GM12878 (cell line): ENCODE measurements around the gene LRP1B. TPM values are rescaled to one million over a fixed set of nuclear protein-coding genes. Genes with fewer than 3 reads are reported as not detected.

Source experiments
- ATAC-seq: fragments of 200-7000 bp; cut with Tn5 transposase; 3 replicates; pipeline ENCODE4 v1.9.1; 2020; ENCODE audit warnings: mild to moderate bottlenecking, moderate library complexity
- BruUV-seq: library from RNA; stranded (reverse); fragments of 400-500 nt; replicated peaks from 2 replicates; lab custom pipeline; 2021; lab: Mats Ljungman, UMichigan
- CTCF ChIA-PET: fragments of 300-600 bp; sonication (Branson Sonifier 250); formaldehyde crosslinking; extraction: SDS; loops from one replicate; lab custom pipeline; 2021; ENCODE audit warnings: inconsistent platforms; lab: Yijun Ruan, JAX
- POLR2A ChIA-PET: fragments of 350-600 bp; formaldehyde crosslinking; extraction: SDS; loops from one replicate; lab custom pipeline; 2021; ENCODE audit warnings: inconsistent platforms; lab: Charles Lee
- RAD21 ChIA-PET: fragments of 300-600 bp; sonication (Branson Sonifier 250); formaldehyde crosslinking; loops from one replicate; lab custom pipeline; 2023; ENCODE audit warnings: antibody characterized with exemption; ENCODE audit not compliant: unreplicated experiment; lab: Charles Lee
- SMC1A ChIA-PET: fragments of 300-600 bp; sonication (Branson Sonifier 250); formaldehyde crosslinking; loops from one replicate; lab custom pipeline; 2023; ENCODE audit not compliant: unreplicated experiment, uncharacterized antibody; lab: Charles Lee
- DNase-seq: peaks from one replicate; pipeline ENCODE4 v3.0.0-alpha.2; 2011; ENCODE audit warnings: low read depth, low spot score
- FAIRE-seq: peaks from 3 replicates; lab custom pipeline; 2011; peaks lifted over from hg19 to GRCh38; lab: Jason Lieb, UNC
- H2AFZ ChIP-seq: 2 replicates; pipeline ENCODE4 v1.6.0; 2011; ENCODE audit warnings: low read depth, low read length, control low read depth; ENCODE audit not compliant: control insufficient read depth
- H3K27ac ChIP-seq: 2 replicates; pipeline ENCODE4 v1.5.1; 2011; ENCODE audit warnings: control low read depth; ENCODE audit not compliant: control insufficient read depth, insufficient read depth
- H3K27me3 ChIP-seq, 2 experiments: replicated peaks in 1 of 2; 2 replicates each; pipeline versions ENCODE4 v1.6.0 to v1.6.1; 2011; ENCODE audit warnings: low read length in 1 of 2; ENCODE audit not compliant: control insufficient read depth in 2 of 2, insufficient read depth in 2 of 2
- H3K36me3 ChIP-seq, 2 experiments: 2 replicates each; pipeline ENCODE4 v1.5.1; 2011; ENCODE audit warnings: low read length in 1 of 2; ENCODE audit not compliant: control insufficient read depth in 2 of 2, insufficient read depth in 2 of 2
- H3K4me1 ChIP-seq: 2 replicates; pipeline ENCODE4 v1.6.1; 2011; ENCODE audit warnings: mild to moderate bottlenecking, low read length, moderate library complexity, mixed read lengths; ENCODE audit not compliant: control insufficient read depth, insufficient read depth
- H3K4me2 ChIP-seq: 2 replicates; pipeline ENCODE4 v1.6.0; 2011; ENCODE audit warnings: control low read depth; ENCODE audit not compliant: control insufficient read depth, insufficient read depth
- H3K4me3 ChIP-seq: fragments of 200-600 bp; sonication (generic); 2 replicates; pipeline ENCODE4 v1.5.1; 2016
- H3K79me2 ChIP-seq: 2 replicates; pipeline ENCODE4 v1.6.0; 2011; ENCODE audit warnings: low read length; ENCODE audit not compliant: control insufficient read depth, insufficient read depth
- H3K9ac ChIP-seq: 2 replicates; pipeline ENCODE4 v1.8.0; 2011; ENCODE audit warnings: low read length, control low read depth, mixed read lengths; ENCODE audit not compliant: control insufficient read depth, insufficient read depth
- H3K9me3 ChIP-seq: replicated peaks from 3 replicates; pipeline ENCODE4 v1.5.1; 2011; ENCODE audit warnings: mild to moderate bottlenecking, low read length; ENCODE audit not compliant: control insufficient read depth, insufficient read depth
- H4K20me1 ChIP-seq: 2 replicates; pipeline ENCODE4 v1.6.0; 2011; ENCODE audit not compliant: control insufficient read depth, insufficient read depth
- ATF3 ChIP-seq: IDR thresholded peaks from 2 replicates; pipeline ENCODE4 v1.6.1; 2011; ENCODE audit warnings: low read depth, mild to moderate bottlenecking, low read length, moderate library complexity, borderline replicate concordance; ENCODE audit errors: extremely low read depth
- BMI1 ChIP-seq: fragments of 450-650 bp; IDR thresholded peaks from 2 replicates; pipeline ENCODE4 v1.6.1; 2016; ENCODE audit warnings: mild to moderate bottlenecking, moderate library complexity, borderline replicate concordance
- CBX5 ChIP-seq: sonication (generic); IDR thresholded peaks from 2 replicates; pipeline ENCODE4 v1.6.1; 2016; ENCODE audit warnings: low read depth, moderate library complexity, mild to moderate bottlenecking, inconsistent platforms
- MYB ChIP-seq: fragments of 150-350 bp; IDR thresholded peaks from 2 replicates; pipeline ENCODE4 v1.6.1; 2014; ENCODE audit warnings: mild to moderate bottlenecking, low read depth, low read length, borderline replicate concordance
- PAX8 ChIP-seq: fragments of 450-650 bp; IDR thresholded peaks from 2 replicates; pipeline ENCODE4 v1.6.1; 2017; ENCODE audit warnings: mild to moderate bottlenecking, moderate library complexity
- RBBP5 ChIP-seq: fragments of 200-600 bp; sonication (generic); conservative IDR thresholded peaks from 2 replicates; pipeline ENCODE4 v1.6.1; 2016
- SREBF1 ChIP-seq: IDR thresholded peaks from 2 replicates; pipeline ENCODE4 v1.6.1; 2012; ENCODE audit warnings: mild to moderate bottlenecking, low read length
- SREBF2 ChIP-seq: IDR thresholded peaks from 2 replicates; pipeline ENCODE4 v1.6.1; 2012; ENCODE audit warnings: mild to moderate bottlenecking, low read length
- ZNF274 ChIP-seq: IDR thresholded peaks from one replicate; pipeline ENCODE4 v1.8.0; 2011; ENCODE audit not compliant: insufficient read length, insufficient read depth
- ZNF592 ChIP-seq: fragments of 450-650 bp; IDR thresholded peaks from 2 replicates; pipeline ENCODE4 v1.6.1; 2017; ENCODE audit warnings: mild to moderate bottlenecking, moderate library complexity
- ZZZ3 ChIP-seq: IDR thresholded peaks from 2 replicates; pipeline ENCODE4 v1.6.1; 2011; ENCODE audit warnings: low read depth; ENCODE audit not compliant: control insufficient read depth, insufficient read length
- WGBS: methylation state at CpG from one replicate; pipeline ENCODE4 v1.1.6; 2016; ENCODE audit warnings: low lambda C conversion rate; ENCODE audit not compliant: insufficient replicate concordance, insufficient coverage; ENCODE audit errors: missing lambda C conversion rate; 5-methylcytosine and 5-hydroxymethylcytosine counted together
- in situ Hi-C: fragments of 300-500 bp; cut with MboI; formaldehyde crosslinking; loops from 9 replicates; pipeline ENCODE4 v1.14.3; 2018; ENCODE audit warnings: mixed read lengths
- intact Hi-C: fragments of 100-400 bp; cut with micrococcal nuclease; formaldehyde crosslinking; loops from one replicate; pipeline ENCODE4 v1.14.2; 2022; ENCODE audit not compliant: unreplicated experiment
- polyA plus RNA-seq, 11 experiments: library from polyadenylated mRNA; depleted of rRNA in 4 of 11; unstranded in 6 of 11; stranded (reverse) in 5 of 11; fragments of >200 nt; fragmentation: Nextera tagmentation in 4 of 11; fragmentation: Illumina TruSeq in 1 of 11; extraction: Ambion mirVana in 4 of 11; extraction: Trizol in 1 of 11; gene quantifications; 1 replicate in 1 of 11; 2 replicates in 10 of 11; pipeline versions ENCODE4 v1.2.1 to v1.2.3, GENCODE V29; 2011 to 2016; ENCODE audit warnings: inconsistent platforms in 2 of 11, missing spikeins in 2 of 11, low read depth in 1 of 11
- total RNA-seq, 4 experiments: library from RNA; depleted of rRNA in 3 of 4; stranded (reverse); fragments of >200 nt in 3 of 4; fragmentation: Illumina TruSeq in 1 of 4; extraction: Trizol in 1 of 4; gene quantifications; 2 replicates each; pipeline versions ENCODE4 v1.2.1 to v1.2.3, GENCODE V29; 2013 to 2021

Gene LRP1B
- total and polyA plus RNA-seq, 10 of the 15 experiments (the other 5 are each of a cell fraction or from before 2014, with no cell fraction given) = under 0.01 to 0.06 (median 0.03) TPM; not detected in 5

DNA sequence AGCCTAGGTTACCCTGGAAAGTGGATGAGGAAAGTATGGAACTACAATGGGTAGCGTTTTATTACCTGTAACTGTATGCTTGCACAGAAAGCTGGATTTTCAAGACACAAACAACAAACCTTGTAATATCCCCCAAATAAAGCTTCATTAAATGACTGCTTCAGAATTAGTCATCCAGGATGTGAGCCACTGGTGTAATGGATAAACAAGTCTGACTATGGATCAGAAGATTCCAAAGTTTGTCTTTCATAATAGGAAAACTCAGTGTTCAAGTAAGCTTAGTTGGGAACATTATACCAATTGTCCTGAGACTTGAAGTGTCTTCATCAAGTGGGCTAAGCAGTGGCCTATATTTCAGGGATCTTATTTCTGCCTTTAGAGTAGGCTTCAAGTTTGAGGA lies 518.8 kb downstream of the LRP1B start (continued):
- TF ChIP-seq BMI1 (no peak), ZZZ3 (no peak), RBBP5 (no peak), ZNF592 (no peak), CBX5 (no peak), SREBF2 (no peak), PAX8 (no peak)

GRCh38 chr2:141611176-141611571 lies 519.6 kb downstream of the LRP1B start:
- no peaks in the 10 kb centered on the region for H3K79me2 ChIP-seq
- POLR2A ChIA-PET = interaction anchor here (0.6 kb wide), 1 partner anchor 427 kb away, joined by 3 read pairs; no protein-coding TSS in a partner anchor
- CTCF ChIA-PET = interaction anchor here (0.9 kb wide), 1 partner anchor 37 kb away, joined by 3 read pairs; no protein-coding TSS in a partner anchor
- H3K27ac ChIP-seq = no peak overlapping the region
- no peak overlapping the region for H2AFZ ChIP-seq
- no peaks in the 10 kb centered on the region for H3K4me1 ChIP-seq
- TF ChIP-seq MYB = no peak
- no peak for TF ChIP-seq ATF3
- TF ChIP-seq ZNF274 = no peak
- no peak for TF ChIP-seq SREBF1
- 73% methylated on average over 1 of the region's 1 CpG for WGBS
- no peak overlapping the region for H3K4me2 ChIP-seq
- H3K4me3 ChIP-seq = no peak overlapping the region
- in situ Hi-C loops = no loop called here
- intact Hi-C loops = no loop called here
- ATAC-seq = no peak
- no peaks in the 10 kb centered on the region for H3K27me3 ChIP-seq
- no peaks in the 10 kb centered on the region for H3K36me3 ChIP-seq
- FAIRE-seq = no peak
- RAD21 ChIA-PET = no interaction called here
- no peak for DNase-seq
- no TSS peak for BruUV-seq
- no peak overlapping the region for H3K9ac ChIP-seq
- SMC1A ChIA-PET = no interaction called here
- H4K20me1 ChIP-seq = no peaks in the 10 kb centered on the region
- no peaks in the 10 kb centered on the region for H3K9me3 ChIP-seq
